Neural cell (in vitro differentiated cells): ENCODE results near the gene MAP3K7CL. TPM values are rescaled to one million over a fixed set of nuclear protein-coding genes. Genes with fewer than 3 reads are reported as not detected.

Source experiments
- H2AFZ ChIP-seq: fragments of 200-600, 300-800 bp; sonication (generic), shearing (Covaris generic); 2 replicates; pipeline ENCODE4 v1.6.0; 2014; ENCODE audit warnings: low read depth, mild to moderate bottlenecking, antibody characterized with exemption, low read length, moderate library complexity
- H3F3A ChIP-seq: fragments of 200-600 bp; shearing (Covaris generic); 2 replicates; pipeline ENCODE4 v1.6.1; 2016; ENCODE audit warnings: mild to moderate bottlenecking, moderate library complexity, mixed read lengths, antibody characterized with exemption, low read length; ENCODE audit not compliant: insufficient read depth, poor library complexity, severe bottlenecking
- H3K27ac ChIP-seq: fragments of 200-600, 300-800 bp; sonication (generic), shearing (Covaris generic); 2 replicates; pipeline ENCODE4 v1.5.1; 2014; ENCODE audit warnings: mild to moderate bottlenecking, low read length, moderate library complexity
- H3K27me3 ChIP-seq: fragments of 300-800, 200-600 bp; sonication (generic), shearing (Covaris generic); 2 replicates; pipeline ENCODE4 v1.6.0; 2014; ENCODE audit warnings: mild to moderate bottlenecking, low read depth, low read length, moderate library complexity; ENCODE audit not compliant: insufficient read depth
- H3K36me3 ChIP-seq: fragments of 300-800, 200-600 bp; sonication (generic), shearing (Covaris generic); 2 replicates; pipeline ENCODE4 v1.5.1; 2014; ENCODE audit warnings: mild to moderate bottlenecking, antibody characterized with exemption, low read length, moderate library complexity; ENCODE audit not compliant: insufficient read depth
- H3K4me2 ChIP-seq: fragments of 300-800, 200-600 bp; sonication (generic), shearing (Covaris generic); 2 replicates; pipeline ENCODE4 v1.6.0; 2014; ENCODE audit warnings: mild to moderate bottlenecking, low read length
- H3K4me3 ChIP-seq: fragments of 300-800, 200-600 bp; sonication (generic), shearing (Covaris generic); 2 replicates; pipeline ENCODE4 v1.5.1; 2014; ENCODE audit warnings: mild to moderate bottlenecking, low read length, moderate library complexity
- H3K79me2 ChIP-seq: fragments of 200-600 bp; shearing (Covaris generic); replicated peaks from 2 replicates; pipeline ENCODE4 v1.6.0; 2014; ENCODE audit warnings: mild to moderate bottlenecking, low read length, moderate library complexity; ENCODE audit not compliant: insufficient read depth
- H3K9ac ChIP-seq: fragments of 300-800, 200-600 bp; sonication (generic), shearing (Covaris generic); 2 replicates; pipeline ENCODE4 v1.6.1; 2016; ENCODE audit warnings: mild to moderate bottlenecking, low read length, mixed read lengths
- H3K9me2 ChIP-seq: fragments of 200-600 bp; shearing (Covaris generic); 2 replicates; pipeline ENCODE4 v1.6.1; 2016; ENCODE audit warnings: mild to moderate bottlenecking, low read length, mixed read lengths; ENCODE audit not compliant: insufficient read depth
- H3K9me3 ChIP-seq: fragments of 200-600, 300-800 bp; sonication (generic), shearing (Covaris generic); 2 replicates; pipeline ENCODE4 v1.6.1; 2016; ENCODE audit warnings: mild to moderate bottlenecking, mixed run types, low read length, moderate library complexity, mixed read lengths
- H4K20me1 ChIP-seq: fragments of 200-600 bp; shearing (Covaris generic); 2 replicates; pipeline ENCODE4 v1.6.1; 2016; ENCODE audit warnings: mild to moderate bottlenecking, mixed run types; ENCODE audit not compliant: insufficient read depth
- CTCF ChIP-seq: fragments of 450-650 bp; IDR thresholded peaks from 2 replicates; pipeline ENCODE4 v1.5.1; 2014; ENCODE audit warnings: antibody characterized with exemption, mild to moderate bottlenecking, moderate library complexity; ENCODE audit not compliant: poor library complexity, severe bottlenecking
- EP300 ChIP-seq: fragments of 450-650 bp; conservative IDR thresholded peaks from 2 replicates; pipeline ENCODE4 v1.6.1; 2014; ENCODE audit warnings: antibody characterized with exemption, mild to moderate bottlenecking, moderate library complexity; ENCODE audit not compliant: poor library complexity, severe bottlenecking
- EZH2 ChIP-seq: fragments of 200-600, 300-800 bp; shearing (Covaris generic), sonication (generic); IDR thresholded peaks from 2 replicates; pipeline ENCODE4 v1.6.1; 2014; ENCODE audit warnings: antibody characterized with exemption, low read length, borderline replicate concordance, mild to moderate bottlenecking; ENCODE audit not compliant: insufficient read depth, poor library complexity, severe bottlenecking
- MXI1 ChIP-seq: fragments of 450-650 bp; conservative IDR thresholded peaks from 2 replicates; pipeline ENCODE4 v1.6.1; 2014; ENCODE audit warnings: antibody characterized with exemption, mild to moderate bottlenecking; ENCODE audit not compliant: poor library complexity, severe bottlenecking
- POLR2AphosphoS5 ChIP-seq: IDR thresholded peaks from 2 replicates; pipeline ENCODE4 v1.6.1; 2012
- RAD21 ChIP-seq: fragments of 450-650 bp; conservative IDR thresholded peaks from 2 replicates; pipeline ENCODE4 v1.6.1; 2014; ENCODE audit warnings: antibody characterized with exemption, mild to moderate bottlenecking, moderate library complexity
- REST ChIP-seq: IDR thresholded peaks from 2 replicates; pipeline ENCODE4 v1.6.1; 2012; ENCODE audit warnings: borderline replicate concordance
- SMC3 ChIP-seq: fragments of 450-650 bp; conservative IDR thresholded peaks from 2 replicates; pipeline ENCODE4 v1.6.1; 2014; ENCODE audit warnings: antibody characterized with exemption, mild to moderate bottlenecking, moderate library complexity; ENCODE audit not compliant: poor library complexity
- TAF1 ChIP-seq: IDR thresholded peaks from 2 replicates; pipeline ENCODE4 v1.6.1; 2012; ENCODE audit warnings: low read depth
- polyA plus RNA-seq: library from polyadenylated mRNA; depleted of rRNA; stranded (reverse); fragments of >200 nt; gene quantifications from 2 replicates; pipeline ENCODE4 v1.2.3, GENCODE V29; 2014

The MAP3K7CL gene
- polyA plus RNA-seq, 1 donor from 2014 or later = not detected

- Histone ChIP-seq H3K4me2 (peak overlapping the region; percentile 52), H3K27ac (no peak overlapping the region), H2AFZ (no peak overlapping the region), H3K9me3 (no peaks in the 10 kb centered on the region), H3K9me2 (no peaks in the 10 kb centered on the region), H3F3A (no peaks in the 10 kb centered on the region), H3K4me3 (peak overlapping the region; percentile 30), H4K20me1 (no peaks in the 10 kb centered on the region), H3K9ac (no peak overlapping the region), H3K36me3 (no peaks in the 10 kb centered on the region), H3K79me2 (no peaks in the 10 kb centered on the region), H3K27me3 (no peaks in the 10 kb centered on the region)
- TF ChIP-seq RAD21 (no peak), CTCF (no peak), TAF1 (no peak), POLR2AphosphoS5 (no peak), EZH2 (no peak), SMC3 (no peak), REST (no peak), EP300 (peak; percentile 40)
Measured at GRCh38 chr21:29117372-29117955, 13.0 kb upstream of the MAP3K7CL start.

- no peak for TF ChIP-seq POLR2AphosphoS5
- TF ChIP-seq EP300 = no peak
- TF ChIP-seq TAF1 = no peak
- no peak for TF ChIP-seq MXI1
- TF ChIP-seq RAD21 = no peak
- no peak for TF ChIP-seq REST
- TF ChIP-seq EZH2 = no peak
Measured at GRCh38 chr21:29121759-29122158, 8.7 kb upstream of the MAP3K7CL start.

More at GRCh38 chr21:29121759-29122158, 8.7 kb upstream of the MAP3K7CL start:
- Histone ChIP-seq H3K9me2 (no peaks in the 10 kb centered on the region), H3K9ac (no peak overlapping the region), H3F3A (no peaks in the 10 kb centered on the region), H3K9me3 (no peaks in the 10 kb centered on the region), H3K4me2 (no peak overlapping the region), H3K36me3 (no peaks in the 10 kb centered on the region), H4K20me1 (no peaks in the 10 kb centered on the region), H3K27me3 (no peaks in the 10 kb centered on the region), H3K79me2 (no peaks in the 10 kb centered on the region), H3K4me3 (no peak overlapping the region), H2AFZ (no peak overlapping the region), H3K27ac (no peak overlapping the region)
